WERI-Rb-1 (cell line): ENCODE data around the gene SMAD2.
"Not testable (repeated sequence)": the region's sequence is repeated elsewhere in the genome, so short reads cannot be mapped to it uniquely, and the experiment has no call there.

ENCODE experiments used
- DNase-seq: peaks from one replicate; pipeline ENCODE4 v3.0.0-alpha.2; 2020
- H3K27ac ChIP-seq: fragments of 250-450 bp; sonication (Bioruptor Pico); 2 replicates; pipeline ENCODE4 v1.5.1; 2020; ENCODE audit warnings: mild to moderate bottlenecking, moderate library complexity
- H3K27me3 ChIP-seq: fragments of 250-450 bp; sonication (Bioruptor Pico); 2 replicates; pipeline ENCODE4 v1.5.1; 2021; ENCODE audit warnings: mild to moderate bottlenecking, low read depth, moderate library complexity; ENCODE audit not compliant: insufficient read depth, severe bottlenecking
- H3K36me3 ChIP-seq: fragments of 250-450 bp; sonication (Bioruptor Pico); 2 replicates; pipeline ENCODE4 v1.5.1; 2020; ENCODE audit warnings: mild to moderate bottlenecking, moderate library complexity
- H3K4me3 ChIP-seq: 2 replicates; pipeline ENCODE4 v1.5.1; 2011; ENCODE audit warnings: low read depth, mild to moderate bottlenecking, control low read depth, low read length
- H3K9me3 ChIP-seq: fragments of 250-450 bp; sonication (Bioruptor Pico); 2 replicates; pipeline ENCODE4 v1.5.1; 2021; ENCODE audit warnings: mild to moderate bottlenecking, moderate library complexity; ENCODE audit not compliant: severe bottlenecking
- CTCF ChIP-seq: IDR thresholded peaks from 2 replicates; pipeline ENCODE4 v1.5.1; 2011; ENCODE audit warnings: low read depth, mild to moderate bottlenecking, control low read depth, inconsistent platforms, low read length

The SMAD2 gene

GRCh38 chr18:47964053-47964452 lies 33.6 kb upstream of the SMAD2 start:
- Histone ChIP-seq H3K27ac (no peak overlapping the region), H3K27me3 (no peaks in the 10 kb centered on the region), H3K9me3 (peaks cover 25% of the 10 kb centered on the region), H3K4me3 (no peak overlapping the region), H3K36me3 (no peaks in the 10 kb centered on the region)
- DNase-seq: no peak
- TF ChIP-seq CTCF: no peak

GRCh38 chr18:47961003-47961402 lies 30.5 kb upstream of the SMAD2 start:
- peaks cover 22% of the 10 kb centered on the region for H3K9me3 ChIP-seq
- not testable (repeated sequence) for DNase-seq, H3K4me3 ChIP-seq

GRCh38 chr18:47953471-47953931 lies 23.0 kb upstream of the SMAD2 start:
- DNase-seq: peak; percentile 97

More at GRCh38 chr18:47961003-47961402, 30.5 kb upstream of the SMAD2 start:
- H3K27me3 ChIP-seq, H3K36me3 ChIP-seq, H3K27ac ChIP-seq: not testable (repeated sequence)

GRCh38 chr18:47950511-47950910 lies 20.1 kb upstream of the SMAD2 start:
- no peak overlapping the region for H3K27ac ChIP-seq

More at GRCh38 chr18:47953471-47953931, 23.0 kb upstream of the SMAD2 start:
- Histone ChIP-seq H3K36me3 (no peaks in the 10 kb centered on the region), H3K27me3 (no peaks in the 10 kb centered on the region), H3K4me3 (peak overlapping the region; percentile 0; the same call in 1 of the 2 replicates), H3K9me3 (no peaks in the 10 kb centered on the region), H3K27ac (peak overlapping the region; percentile 81)
- no peak for TF ChIP-seq CTCF

GRCh38 chr18:47949202-47949601 lies 18.7 kb upstream of the SMAD2 start:
- Histone ChIP-seq H3K27me3 (no peaks in the 10 kb centered on the region), H3K27ac (no peak overlapping the region), H3K9me3 (peaks cover 8% of the 10 kb centered on the region), H3K4me3 (no peak overlapping the region), H3K36me3 (no peaks in the 10 kb centered on the region)
- no peak for TF ChIP-seq CTCF
- no peak for DNase-seq

More at GRCh38 chr18:47950511-47950910, 20.1 kb upstream of the SMAD2 start:
- no peak overlapping the region for H3K4me3 ChIP-seq
- no peak for TF ChIP-seq CTCF
- H3K27me3 ChIP-seq: no peaks in the 10 kb centered on the region
- peaks cover 8% of the 10 kb centered on the region for H3K9me3 ChIP-seq
- no peaks in the 10 kb centered on the region for H3K36me3 ChIP-seq
- no peak for DNase-seq

GRCh38 chr18:47946889-47947288 lies 16.4 kb upstream of the SMAD2 start:
- no peak for DNase-seq
- Histone ChIP-seq H3K9me3 (peaks cover 8% of the 10 kb centered on the region), H3K27me3 (no peaks in the 10 kb centered on the region), H3K27ac (no peak overlapping the region), H3K36me3 (no peaks in the 10 kb centered on the region), H3K4me3 (no peak overlapping the region)
- no peak for TF ChIP-seq CTCF
